GM19324 (cell line): ENCODE measurements around the gene TNFRSF6B.
A peak's percentile ranks its signal among the peaks of the same experiment; 100 is the strongest.
"Not testable (repeated sequence)": the region's sequence is repeated elsewhere in the genome, so short reads cannot be mapped to it uniquely, and the experiment has no call there.

Experiments
- ATAC-seq: cut with Tn5 transposase; IDR thresholded peaks from one replicate; pipeline ENCODE4 v1.9.1; 2021; ENCODE audit warnings: mild to moderate bottlenecking, moderate library complexity; ENCODE audit not compliant: unreplicated experiment, low FRiP score

The TNFRSF6B gene

GRCh38 chr20:63696628-63697356, at the start of gene TNFRSF6B:
TNFRSF6B (plus strand) TSS chr20:63696652; CDS start chr20:63696768, 116 bp downstream.
- ATAC-seq = no peak

- ATAC-seq = no peak
Observed at GRCh38 chr20:63648190-63648589, 48.3 kb upstream of the TNFRSF6B start.

GRCh38 chr20:63648895-63649589, 47.4 kb upstream of the TNFRSF6B start:
- no peak for ATAC-seq

- ATAC-seq = not testable (repeated sequence)
Observed at GRCh38 chr20:63650486-63650885, 46.0 kb upstream of the TNFRSF6B start.

GRCh38 chr20:63651942-63652191, 44.6 kb upstream of the TNFRSF6B start:
- ATAC-seq = no peak

GRCh38 chr20:63652192-63652980, 44.1 kb upstream of the TNFRSF6B start:
- ATAC-seq = no peak

- ATAC-seq = no peak
Observed at GRCh38 chr20:63653041-63653973, 43.1 kb upstream of the TNFRSF6B start, which contains the start of gene STMN3. STMN3 (minus strand) TSS chr20:63653424; CDS start chr20:63653345, 79 bp downstream.

GRCh38 chr20:63653974-63654668, 42.3 kb upstream of the TNFRSF6B start:
- ATAC-seq = no peak

GRCh38 chr20:63655249-63655648, 41.2 kb upstream of the TNFRSF6B start:
- no peak for ATAC-seq

GRCh38 chr20:63656451-63656850, 40.0 kb upstream of the TNFRSF6B start:
- ATAC-seq = no peak

- ATAC-seq = no peak
Observed at GRCh38 chr20:63657260-63657936, 39.1 kb upstream of the TNFRSF6B start.

GRCh38 chr20:63657937-63658748, 38.3 kb upstream of the TNFRSF6B start, which contains the start of gene RTEL1:
RTEL1 (plus strand) TSS chr20:63658312; CDS start chr20:63659403, 1,091 bp downstream.
- ATAC-seq = peak; percentile 82

GRCh38 chr20:63658749-63659187, 37.7 kb upstream of the TNFRSF6B start:
- no peak for ATAC-seq

GRCh38 chr20:63659370-63659769, 37.1 kb upstream of the TNFRSF6B start:
- no peak for ATAC-seq

- ATAC-seq = not testable (repeated sequence)
Observed at GRCh38 chr20:63660174-63660573, 36.3 kb upstream of the TNFRSF6B start.

- ATAC-seq = no peak
Observed at GRCh38 chr20:63660622-63661021, 35.8 kb upstream of the TNFRSF6B start.

- ATAC-seq = no peak
Observed at GRCh38 chr20:63661108-63661507, 35.3 kb upstream of the TNFRSF6B start.
